Esophagus squamous epithelium (tissue), 5 donors: ENCODE measurements around the gene SNCAIP. TPM values are rescaled to one million over a fixed set of nuclear protein-coding genes. Genes with fewer than 3 reads are reported as not detected.
A peak's percentile ranks its signal among the peaks of the same experiment; 100 is the strongest.

ENCODE experiments used
- DNase-seq: peaks from one replicate; lab custom pipeline; 2025; lab: John Stamatoyannopoulos, UW
- H3K27ac ChIP-seq, 4 donors: fragments of 200-600 bp; sonication (generic); one replicate each; pipeline ENCODE4 v1.5.1; 2016 to 2019; ENCODE audit warnings: mild to moderate bottlenecking in 1 of 4
- H3K27me3 ChIP-seq, 4 donors: fragments of 200-600 bp; sonication (generic); 1 replicate in 3 of 4; 2 replicates in 1 of 4; pipeline versions ENCODE4 v1.5.1 to v1.6.0; 2017 to 2021; ENCODE audit warnings: antibody characterized with exemption in 1 of 4
- H3K36me3 ChIP-seq, 3 donors: fragments of 200-600 bp; sonication (generic); one replicate each; pipeline ENCODE4 v1.5.1; 2016 to 2019
- H3K4me1 ChIP-seq, 3 donors: fragments of 200-600 bp; sonication (generic); one replicate each; pipeline ENCODE4 v1.5.1; 2017 to 2019
- H3K4me3 ChIP-seq, 4 donors: fragments of 200-600 bp; sonication (generic); 1 replicate in 3 of 4; 2 replicates in 1 of 4; pipeline ENCODE4 v1.5.1; 2016 to 2019; ENCODE audit warnings: mild to moderate bottlenecking in 2 of 4, moderate library complexity in 1 of 4
- H3K9me3 ChIP-seq, 3 donors: fragments of 200-600 bp; sonication (generic); one replicate each; pipeline ENCODE4 v1.5.1; 2016 to 2019
- CTCF ChIP-seq, 6 experiments: fragments of 450-650 bp in 4 of 6; fragments of 200-600 bp in 2 of 6; sonication (generic) in 2 of 6; IDR thresholded peaks; one replicate each; pipeline ENCODE4 v1.5.1; 2016 to 2019; ENCODE audit warnings: antibody characterized with exemption in 6 of 6, mild to moderate bottlenecking in 4 of 6, moderate library complexity in 4 of 6
- POLR2A ChIP-seq, 4 donors: fragments of 450-650 bp; IDR thresholded peaks; one replicate each; pipeline ENCODE4 v1.6.1; 2017; ENCODE audit warnings: antibody characterized with exemption in 4 of 4, mild to moderate bottlenecking in 4 of 4, moderate library complexity in 3 of 4
- WGBS, 2 donors: methylation state at CpG; one replicate each; pipeline ENCODE4 v1.1.5; 2018; 5-methylcytosine and 5-hydroxymethylcytosine counted together
- intact Hi-C: fragments of 100-400 bp; cut with DNase I; formaldehyde crosslinking; loops from one replicate; pipeline ENCODE4 v1.15.0; 2022
- total RNA-seq, 4 donors: library from RNA; depleted of rRNA; stranded (reverse); fragments of >200 nt; gene quantifications; one replicate each; pipeline ENCODE4 v1.1.0, GENCODE V29; 2016
- donor health status: DM: yes; HTN: yes; CAD: no.

Gene SNCAIP
- total RNA-seq, 4 donors from 2014 or later = 0.48 to 3.3 (median 2.3) TPM

- intact Hi-C loops = loop anchor here (5.0 to 10.0 kb wide), 2 partner anchors 221 to 319 kb away; no protein-coding TSS in a partner anchor
- H3K9me3 ChIP-seq = no peaks in the 10 kb centered on the region
- H3K36me3 ChIP-seq = no peaks in the 10 kb centered on the region
- no peaks in the 10 kb centered on the region for H3K4me1 ChIP-seq
- no peaks in the 10 kb centered on the region for H3K27me3 ChIP-seq
- H3K27ac ChIP-seq = no peak overlapping the region
- 75 to 76% methylated on average over 3 of the region's 3 CpGs for WGBS, 2 donors
- DNase-seq = no peak
- no peak overlapping the region for H3K4me3 ChIP-seq
- TF ChIP-seq CTCF (IDR thresholded peaks at IDR 0.05) (no peak), POLR2A (IDR thresholded peaks at IDR 0.05) (no peak)
Observed at GRCh38 chr5:122413722-122414121, 101.7 kb downstream of the SNCAIP start.

GRCh38 chr5:122415030-122415800, 103.2 kb downstream of the SNCAIP start:
- Histone ChIP-seq H3K27ac (no peak overlapping the region), H3K4me3 (no peak overlapping the region), H3K4me1 (no peaks in the 10 kb centered on the region), H3K9me3 (no peaks in the 10 kb centered on the region), H3K27me3 (no peaks in the 10 kb centered on the region), H3K36me3 (no peaks in the 10 kb centered on the region)
- 38 to 59% methylated on average over 5 to 7 of the region's 7 CpGs for WGBS, 2 donors
- TF ChIP-seq POLR2A (IDR thresholded peaks at IDR 0.05) (no peak), CTCF (IDR thresholded peaks at IDR 0.05) (peak in 5 of 6 experiments; percentile 45 to 75 (median 54))
- DNase-seq = no peak
- intact Hi-C loops = loop anchor here (10.0 kb wide), 1 partner anchor 320 kb away; no protein-coding TSS in a partner anchor

- intact Hi-C loops = loop anchor here (10.0 kb wide), 1 partner anchor 321 kb away; no protein-coding TSS in a partner anchor
- no peaks in the 10 kb centered on the region for H3K4me1 ChIP-seq
Observed at GRCh38 chr5:122415801-122416120, 103.7 kb downstream of the SNCAIP start.

GRCh38 chr5:122419142-122419894, 107.3 kb downstream of the SNCAIP start:
- no peaks in the 10 kb centered on the region for H3K9me3 ChIP-seq
- 82 to 88% methylated on average over 3 of the region's 3 CpGs for WGBS, 2 donors
- intact Hi-C loops = loop anchor here (10.0 kb wide), 1 partner anchor 325 kb away; no protein-coding TSS in a partner anchor
- H3K4me3 ChIP-seq = no peak overlapping the region
- no peak for TF ChIP-seq CTCF (IDR thresholded peaks at IDR 0.05)
- no peak for TF ChIP-seq POLR2A (IDR thresholded peaks at IDR 0.05)
- no peak for DNase-seq
- H3K4me1 ChIP-seq = peaks cover 0 to 7% (median 0%) of the 10 kb centered on the region in 3 donors
- no peak overlapping the region for H3K27ac ChIP-seq
- H3K36me3 ChIP-seq = no peaks in the 10 kb centered on the region
- no peaks in the 10 kb centered on the region for H3K27me3 ChIP-seq

More at GRCh38 chr5:122415801-122416120, 103.7 kb downstream of the SNCAIP start:
- Histone ChIP-seq H3K27ac (no peak overlapping the region), H3K27me3 (no peaks in the 10 kb centered on the region), H3K4me3 (no peak overlapping the region), H3K36me3 (no peaks in the 10 kb centered on the region), H3K9me3 (no peaks in the 10 kb centered on the region)
- TF ChIP-seq CTCF (IDR thresholded peaks at IDR 0.05) = no peak
- 73 to 79% methylated on average over 5 of the region's 5 CpGs for WGBS, 2 donors
- no peak for DNase-seq

- no peaks in the 10 kb centered on the region for H3K27me3 ChIP-seq
- no peak overlapping the region for H3K4me3 ChIP-seq
- TF ChIP-seq POLR2A (IDR thresholded peaks at IDR 0.05) = no peak
- TF ChIP-seq CTCF (IDR thresholded peaks at IDR 0.05) = no peak
- peaks cover 0 to 11% (median 0%) of the 10 kb centered on the region in 3 donors for H3K4me1 ChIP-seq
- 69 to 70% methylated on average over 6 of the region's 6 CpGs for WGBS, 2 donors
- no peaks in the 10 kb centered on the region for H3K9me3 ChIP-seq
- DNase-seq = no peak
- H3K36me3 ChIP-seq = no peaks in the 10 kb centered on the region
- no peak overlapping the region for H3K27ac ChIP-seq
- intact Hi-C loops = no loop called here
Observed at GRCh38 chr5:122420091-122420490, 108.1 kb downstream of the SNCAIP start.
